PC-3 (cell line): Measurements from ENCODE around the gene PSMB5.

Experiments
- EZH2 ChIP-seq: fragments of 300-600 bp; sonication (generic); IDR thresholded peaks from one replicate; pipeline ENCODE4 v1.6.1; 2017; ENCODE audit warnings: antibody characterized with exemption, mild to moderate bottlenecking, low read length; ENCODE audit not compliant: unreplicated experiment
- EZH2phosphoT487 ChIP-seq: fragments of 300-600 bp; sonication (generic); IDR thresholded peaks from 2 replicates; pipeline ENCODE4 v1.6.1; 2018; ENCODE audit warnings: mild to moderate bottlenecking, antibody characterized with exemption, low read length, borderline replicate concordance
- TF ChIP-seq, protein P1 (sequence below): fragments of 300-600 bp; sonication (generic); conservative IDR thresholded peaks from 2 replicates; pipeline ENCODE4 v1.5.1; 2017; ENCODE audit warnings: antibody characterized with exemption, low read depth, mild to moderate bottlenecking, low read length

DNA sequence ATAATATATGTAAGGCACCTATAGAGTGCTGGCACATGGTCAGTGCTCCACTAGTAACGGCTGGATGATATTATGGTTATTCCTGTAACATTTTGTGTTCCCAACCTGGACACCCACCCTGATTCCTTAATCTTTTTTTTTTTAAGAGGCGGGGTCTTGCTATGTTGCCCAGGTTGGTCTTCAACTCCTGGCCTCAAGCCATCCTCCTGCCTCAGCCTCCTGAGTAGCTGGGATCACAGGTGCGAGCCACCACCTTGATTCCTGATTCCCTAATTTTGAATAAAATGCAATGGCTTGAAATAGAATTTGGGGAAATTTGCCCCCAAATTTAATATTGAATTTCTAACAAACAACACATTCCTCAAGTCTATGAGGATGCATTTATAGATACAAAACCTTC is 32.1 kb downstream of the PSMB5 start:
- TF ChIP-seq, protein P1, sequence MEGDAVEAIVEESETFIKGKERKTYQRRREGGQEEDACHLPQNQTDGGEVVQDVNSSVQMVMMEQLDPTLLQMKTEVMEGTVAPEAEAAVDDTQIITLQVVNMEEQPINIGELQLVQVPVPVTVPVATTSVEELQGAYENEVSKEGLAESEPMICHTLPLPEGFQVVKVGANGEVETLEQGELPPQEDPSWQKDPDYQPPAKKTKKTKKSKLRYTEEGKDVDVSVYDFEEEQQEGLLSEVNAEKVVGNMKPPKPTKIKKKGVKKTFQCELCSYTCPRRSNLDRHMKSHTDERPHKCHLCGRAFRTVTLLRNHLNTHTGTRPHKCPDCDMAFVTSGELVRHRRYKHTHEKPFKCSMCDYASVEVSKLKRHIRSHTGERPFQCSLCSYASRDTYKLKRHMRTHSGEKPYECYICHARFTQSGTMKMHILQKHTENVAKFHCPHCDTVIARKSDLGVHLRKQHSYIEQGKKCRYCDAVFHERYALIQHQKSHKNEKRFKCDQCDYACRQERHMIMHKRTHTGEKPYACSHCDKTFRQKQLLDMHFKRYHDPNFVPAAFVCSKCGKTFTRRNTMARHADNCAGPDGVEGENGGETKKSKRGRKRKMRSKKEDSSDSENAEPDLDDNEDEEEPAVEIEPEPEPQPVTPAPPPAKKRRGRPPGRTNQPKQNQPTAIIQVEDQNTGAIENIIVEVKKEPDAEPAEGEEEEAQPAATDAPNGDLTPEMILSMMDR: no peak
- TF ChIP-seq EZH2: no peak
- TF ChIP-seq EZH2phosphoT487: no peak
